B cell (primary cell): ENCODE results near the gene PLPPR3. TPM values are rescaled to one million over a fixed set of nuclear protein-coding genes. Genes with fewer than 3 reads are reported as not detected.
A peak's percentile ranks its signal among the peaks of the same experiment; 100 is the strongest.

Experiments used
- ATAC-seq: fragments of 200-7000 bp; cut with Tn5 transposase; one replicate; pipeline ENCODE4 v1.10.0; 2021; ENCODE audit warnings: low read depth, mild to moderate bottlenecking, moderate number of reproducible peaks, moderate library complexity
- CTCF ChIA-PET: fragments of 350-600 bp; sonication (Branson Sonifier 250); formaldehyde crosslinking; loops from one replicate; lab custom pipeline; 2021; ENCODE audit warnings: antibody characterized with exemption, inconsistent platforms; lab: Charles Lee
- POLR2A ChIA-PET: fragments of 350-600 bp; sonication (Branson Sonifier 250); formaldehyde crosslinking; loops from one replicate; lab custom pipeline; 2021; ENCODE audit warnings: antibody characterized with exemption; lab: Charles Lee
- DNase-seq: peaks from one replicate; pipeline ENCODE4 v3.0.0; 2013
- H2AFZ ChIP-seq: 2 replicates; pipeline ENCODE4 v1.6.1; 2012; ENCODE audit warnings: mild to moderate bottlenecking, low read depth, low read length; ENCODE audit not compliant: insufficient read depth, poor library complexity, severe bottlenecking
- H3K27ac ChIP-seq, 2 donors: 1 replicate in 1 of 2; 2 replicates in 1 of 2; pipeline ENCODE4 v1.5.1; 2012 to 2013; ENCODE audit warnings: low read length in 2 of 2, mild to moderate bottlenecking in 2 of 2, moderate library complexity in 1 of 2
- H3K27me3 ChIP-seq, 4 experiments: fragments of 200-600 bp in 1 of 4; sonication (generic) in 1 of 4; replicated peaks in 1 of 4; 1 replicate in 2 of 4; 2 replicates in 2 of 4; pipeline versions ENCODE4 v1.6.1 to v1.7.0; 2013 to 2016; ENCODE audit warnings: low read length in 3 of 4, mild to moderate bottlenecking in 2 of 4, mixed read lengths in 1 of 4, moderate library complexity in 1 of 4; ENCODE audit not compliant: insufficient read depth in 4 of 4, control insufficient read depth in 3 of 4; ENCODE audit errors: control extremely low read depth in 1 of 4
- H3K36me3 ChIP-seq, 2 experiments: replicated peaks in 1 of 2; 1 replicate in 1 of 2; 2 replicates in 1 of 2; pipeline versions ENCODE4 v1.6.1 to v1.7.1; 2013; ENCODE audit warnings: low read length in 1 of 2; ENCODE audit not compliant: insufficient read depth in 2 of 2, control insufficient read depth in 1 of 2; ENCODE audit errors: control extremely low read depth in 1 of 2, extremely low read depth in 1 of 2
- H3K4me1 ChIP-seq, 2 donors: fragments of 200-600 bp in 1 of 2; sonication (generic) in 1 of 2; 1 replicate in 1 of 2; 2 replicates in 1 of 2; pipeline versions ENCODE4 v1.5.1 to v1.6.1; 2013 to 2017; ENCODE audit warnings: low read length in 2 of 2; ENCODE audit not compliant: control insufficient read depth in 2 of 2, insufficient read depth in 2 of 2
- H3K4me2 ChIP-seq: replicated peaks from 2 replicates; pipeline ENCODE3; 2012; ENCODE audit warnings: mild to moderate bottlenecking, low read depth, low read length; ENCODE audit not compliant: poor library complexity, severe bottlenecking
- H3K4me3 ChIP-seq, 5 experiments: fragments of 200-600 bp in 1 of 5; sonication (generic) in 1 of 5; 1 replicate in 3 of 5; 2 replicates in 2 of 5; pipeline versions ENCODE4 v1.5.1 to v1.7.0; 2011 to 2016; ENCODE audit warnings: low read length in 4 of 5, mild to moderate bottlenecking in 4 of 5, low read depth in 2 of 5, control low read depth in 1 of 5, moderate library complexity in 1 of 5; ENCODE audit not compliant: insufficient read depth in 1 of 5; ENCODE audit errors: control extremely low read depth in 1 of 5, extremely low read depth in 1 of 5
- H3K79me2 ChIP-seq: fragments of 200-600 bp; sonication (generic); one replicate; pipeline ENCODE4 v1.6.0; 2016; ENCODE audit warnings: low read length; ENCODE audit not compliant: control insufficient read depth, insufficient read depth
- H3K9ac ChIP-seq: fragments of 200-600 bp; sonication (generic); 2 replicates; pipeline ENCODE4 v1.6.1; 2017; ENCODE audit warnings: mild to moderate bottlenecking, low read length, moderate library complexity
- H3K9me3 ChIP-seq, 3 donors: one replicate each; pipeline versions ENCODE4 v1.6.1 to v1.7.1; 2013; ENCODE audit warnings: low read length in 2 of 3; ENCODE audit not compliant: control insufficient read depth in 2 of 3, insufficient read depth in 1 of 3; ENCODE audit errors: control extremely low read depth in 1 of 3
- H4K20me1 ChIP-seq: 2 replicates; pipeline ENCODE4 v1.6.0; 2012; ENCODE audit warnings: mild to moderate bottlenecking, low read length; ENCODE audit not compliant: insufficient read depth, control insufficient read depth, poor library complexity, severe bottlenecking
- H3K27ac Mint-ChIP-seq: one replicate; pipeline ENCODE4 v1.8.0; 2021; ENCODE audit warnings: mixed read lengths
- H3K27me3 Mint-ChIP-seq: one replicate; pipeline ENCODE4 v1.8.0; 2021; ENCODE audit warnings: mixed read lengths
- H3K4me1 Mint-ChIP-seq: one replicate; pipeline ENCODE4 v1.8.0; 2021; ENCODE audit warnings: mixed read lengths
- H3K4me3 Mint-ChIP-seq: one replicate; pipeline ENCODE4 v1.8.0; 2021; ENCODE audit warnings: mixed read lengths
- H3K9me3 Mint-ChIP-seq: one replicate; pipeline ENCODE4 v1.8.0; 2022; ENCODE audit warnings: mixed read lengths; ENCODE audit not compliant: insufficient read depth
- EZH2 ChIP-seq: IDR thresholded peaks from 2 replicates; pipeline ENCODE4 v1.6.1; 2012; ENCODE audit warnings: borderline replicate concordance, low read depth, mild to moderate bottlenecking, moderate library complexity, low read length; ENCODE audit not compliant: insufficient read depth, poor library complexity, severe bottlenecking
- WGBS: methylation state at CpG from one replicate; pipeline ENCODE4 v1.1.5; 2013; ENCODE audit warnings: missing lambda C conversion rate; ENCODE audit not compliant: insufficient coverage; 5-methylcytosine and 5-hydroxymethylcytosine counted together
- intact Hi-C: fragments of 100-400 bp; cut with micrococcal nuclease; formaldehyde crosslinking; loops from one replicate; pipeline ENCODE4 v1.10.0; 2022
- polyA plus RNA-seq: library from polyadenylated mRNA; depleted of rRNA; stranded (reverse); fragments of >200 nt; gene quantifications from 2 replicates; pipeline ENCODE4 v1.2.3, GENCODE V29; 2012
- total RNA-seq, 2 donors: library from RNA; stranded (reverse); fragments of 120-200 nt in 1 of 2; gene quantifications; 1 replicate in 1 of 2; 2 replicates in 1 of 2; pipeline versions ENCODE4 v1.2.3 to v1.2.4, GENCODE V29; 2013 to 2022
- TF ChIP-seq, protein P1 (sequence below): fragments of 200-600 bp; IDR thresholded peaks from one replicate; pipeline ENCODE4 v1.8.0; 2022; ENCODE audit warnings: antibody characterized with exemption, mild to moderate bottlenecking

PLPPR3 gene
- total and polyA plus RNA-seq, 2 donors (not counting 1 experiment from before 2014, with no cell fraction given) = not detected

GRCh38 chr19:776549-776948 lies 45.2 kb downstream of the PLPPR3 start:
- no peaks in the 10 kb centered on the region for H3K4me1 ChIP-seq
- Mint-ChIP-seq H3K4me1 (no peaks in the 10 kb centered on the region), H3K27me3 (peaks cover 3% of the 10 kb centered on the region), H3K9me3 (no peaks in the 10 kb centered on the region), H3K4me3 (no peak overlapping the region), H3K27ac (no peak overlapping the region)
- H3K79me2 ChIP-seq = no peaks in the 10 kb centered on the region
- ATAC-seq = no peak
- intact Hi-C loops = no loop called here
- POLR2A ChIA-PET = no interaction called here
- no peak for DNase-seq
- no peak overlapping the region for H3K9ac ChIP-seq
- H3K4me2 ChIP-seq = no peak overlapping the region
- WGBS = 96% methylated on average over 16 of the region's 18 CpGs
- CTCF ChIA-PET = no interaction called here
- no peak overlapping the region for H3K27ac ChIP-seq
- H4K20me1 ChIP-seq = no peaks in the 10 kb centered on the region
- H2AFZ ChIP-seq = no peak overlapping the region
- peaks cover 0 to 4% (median 0%) of the 10 kb centered on the region in 3 donors for H3K9me3 ChIP-seq
- TF ChIP-seq, protein P1, sequence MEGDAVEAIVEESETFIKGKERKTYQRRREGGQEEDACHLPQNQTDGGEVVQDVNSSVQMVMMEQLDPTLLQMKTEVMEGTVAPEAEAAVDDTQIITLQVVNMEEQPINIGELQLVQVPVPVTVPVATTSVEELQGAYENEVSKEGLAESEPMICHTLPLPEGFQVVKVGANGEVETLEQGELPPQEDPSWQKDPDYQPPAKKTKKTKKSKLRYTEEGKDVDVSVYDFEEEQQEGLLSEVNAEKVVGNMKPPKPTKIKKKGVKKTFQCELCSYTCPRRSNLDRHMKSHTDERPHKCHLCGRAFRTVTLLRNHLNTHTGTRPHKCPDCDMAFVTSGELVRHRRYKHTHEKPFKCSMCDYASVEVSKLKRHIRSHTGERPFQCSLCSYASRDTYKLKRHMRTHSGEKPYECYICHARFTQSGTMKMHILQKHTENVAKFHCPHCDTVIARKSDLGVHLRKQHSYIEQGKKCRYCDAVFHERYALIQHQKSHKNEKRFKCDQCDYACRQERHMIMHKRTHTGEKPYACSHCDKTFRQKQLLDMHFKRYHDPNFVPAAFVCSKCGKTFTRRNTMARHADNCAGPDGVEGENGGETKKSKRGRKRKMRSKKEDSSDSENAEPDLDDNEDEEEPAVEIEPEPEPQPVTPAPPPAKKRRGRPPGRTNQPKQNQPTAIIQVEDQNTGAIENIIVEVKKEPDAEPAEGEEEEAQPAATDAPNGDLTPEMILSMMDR = no peak
- TF ChIP-seq EZH2 = no peak
- no peaks in the 10 kb centered on the region for H3K36me3 ChIP-seq
- H3K4me3 ChIP-seq = no peak overlapping the region
- peaks cover 0 to 9% (median 0%) of the 10 kb centered on the region in 4 experiments for H3K27me3 ChIP-seq

GRCh38 chr19:772730-773436 lies 48.9 kb downstream of the PLPPR3 start:
- H3K4me1 Mint-ChIP-seq = peaks cover 2% of the 10 kb centered on the region
- TF ChIP-seq, protein P1 = no peak
- TF ChIP-seq EZH2 = no peak

More at GRCh38 chr19:772730-773436, 48.9 kb downstream of the PLPPR3 start:
- Histone ChIP-seq H3K27me3 (peaks cover 0 to 15% (median 0%) of the 10 kb centered on the region in 4 experiments), H3K27ac (no peak overlapping the region), H3K4me1 (peaks cover 0 to 3% of the 10 kb centered on the region in 2 donors), H3K9me3 (no peaks in the 10 kb centered on the region), H3K4me2 (no peak overlapping the region), H3K9ac (no peak overlapping the region), H3K36me3 (no peaks in the 10 kb centered on the region), H3K4me3 (no peak overlapping the region), H4K20me1 (no peaks in the 10 kb centered on the region), H2AFZ (no peak overlapping the region), H3K79me2 (no peaks in the 10 kb centered on the region)
- ChIA-PET POLR2A (interaction anchor here (0.8 kb wide), 1 partner anchor 91 kb away, joined by 3 read pairs; no protein-coding TSS in a partner anchor), CTCF (interaction anchor here (1.2 kb wide), 1 partner anchor 90 kb away, joined by 3 read pairs; no protein-coding TSS in a partner anchor)
- 81% methylated on average over 13 of the region's 18 CpGs for WGBS
- H3K27me3 Mint-ChIP-seq = peaks cover 6% of the 10 kb centered on the region
- intact Hi-C loops = no loop called here
- no peak for ATAC-seq
- peak; percentile 7 for DNase-seq
- no peak overlapping the region for H3K4me3 Mint-ChIP-seq
- no peak overlapping the region for H3K27ac Mint-ChIP-seq
- H3K9me3 Mint-ChIP-seq = no peaks in the 10 kb centered on the region
